ENCODE results near the gene CDH13. TPM values are rescaled to one million over a fixed set of nuclear protein-coding genes. Genes with fewer than 3 reads are reported as not detected.

The CDH13 gene
- total and polyA plus RNA-seq, 2 of the 8 experiments (the other 6 are each of a cell fraction or from before 2014, with no cell fraction given): 2.3 to 2.4 TPM

- TF ChIP-seq RAD21 (IDR thresholded peaks at IDR 0.05 in 1 of 2, conservative IDR thresholded peaks at IDR 0.05 in 1 of 2; ENCODE audit: low read depth in 2 of 2, low read length in 2 of 2): peak; percentile 29 to 50
Observed at GRCh38 chr16:83400234-83400633, 773.5 kb downstream of the CDH13 start (continued).
